A549 treated with ZK216348 at 1 μM for 4 hours (cell line): Measurements from ENCODE around the gene PRSS21. TPM values are rescaled to one million over a fixed set of nuclear protein-coding genes. Genes with fewer than 3 reads are reported as not detected.

Experiments used
- total RNA-seq: library from RNA; stranded (reverse); fragments of 200-300 nt; extraction: Qiagen RNA extraction; gene quantifications from 5 replicates; pipeline ENCODE4 v1.2.3, GENCODE V29; 2022; ENCODE audit warnings: low read depth

Gene PRSS21
- not detected in 5 replicates for total RNA-seq

GRCh38 chr16:2816751-2817339 is at the start of gene PRSS21:
PRSS21 (plus strand) TSS chr16:2817237; CDS start chr16:2817269, 32 bp downstream.

GRCh38 chr16:2777231-2777902 is 39.7 kb upstream of the PRSS21 start, which contains the start of gene ELOB:
ELOB (minus strand) TSS chr16:2777280; CDS start chr16:2777239, 41 bp downstream.

GRCh38 chr16:2787406-2787805 is 29.6 kb upstream of the PRSS21 start, which contains the start of gene PRSS33:
PRSS33 (minus strand) TSS chr16:2787560; CDS start chr16:2786547, 1,013 bp downstream.

GRCh38 chr16:2829501-2830354 is 12.7 kb downstream of the PRSS21 start, which contains the start of gene ZG16B:
ZG16B (plus strand) TSS chr16:2830303; CDS start chr16:2830442, 139 bp downstream.

GRCh38 chr16:2857451-2858244 is 40.6 kb downstream of the PRSS21 start, which contains the start of gene PRSS22:
PRSS22 (minus strand) TSS chr16:2858170; CDS start chr16:2858104, 66 bp downstream.

Other genes starting within 250 kb of the PRSS21 start
- 31.5 to 44.6 TPM (median 42.6 TPM) in 5 replicates for gene KCTD5, start 134.7 kb upstream of the PRSS21 start, total RNA-seq
- 1.0 to 2.2 TPM (median 1.8 TPM) in 5 replicates for gene PRSS27, start 97.0 kb upstream of the PRSS21 start, total RNA-seq
- 263 to 471 TPM (median 435 TPM) in 5 replicates for gene SRRM2, start 64.6 kb upstream of the PRSS21 start, total RNA-seq
- 390 to 513 TPM (median 475 TPM) in 5 replicates for gene ELOB, start 40.0 kb upstream of the PRSS21 start, total RNA-seq
- not detected in 5 replicates for gene PRSS33, start 29.7 kb upstream of the PRSS21 start, total RNA-seq
- gene PRSS41, start 18.8 kb upstream of the PRSS21 start, total RNA-seq, result not detected in 5 replicates
- gene ZG16B, start 13.1 kb downstream of the PRSS21 start, total RNA-seq, result 0.54 to 1.1 TPM (median 1.0 TPM) in 5 replicates
- 1.0 to 2.5 TPM (median 1.6 TPM) in 5 replicates for gene PRSS22, start 40.9 kb downstream of the PRSS21 start, total RNA-seq
- gene FLYWCH2, start 66.0 kb downstream of the PRSS21 start, total RNA-seq, result 34.4 to 57.2 TPM (median 48.8 TPM) in 5 replicates
- 15.9 to 31.8 TPM (median 26.8 TPM) in 5 replicates for gene FLYWCH1, start 94.7 kb downstream of the PRSS21 start, total RNA-seq
- gene KREMEN2, start 147.0 kb downstream of the PRSS21 start, total RNA-seq, result 0.85 to 3.2 TPM (median 2.4 TPM) in 5 replicates
- gene PAQR4, start 152.1 kb downstream of the PRSS21 start, total RNA-seq, result 25.4 to 46.5 TPM (median 45.2 TPM) in 5 replicates
- 44.4 to 98.5 TPM (median 91.4 TPM) in 5 replicates for gene PKMYT1, start 163.2 kb downstream of the PRSS21 start, total RNA-seq
- gene CLDN9, start 195.7 kb downstream of the PRSS21 start, total RNA-seq, result 0.21 to 0.48 TPM (median 0.38 TPM) in 5 replicates
- 0.20 to 0.56 TPM (median 0.41 TPM) in 4 of 5 replicates, not detected in the other for gene CLDN6, start 200.9 kb downstream of the PRSS21 start, total RNA-seq
- 357 to 594 TPM (median 560 TPM) in 5 replicates for gene TNFRSF12A, start 203.1 kb downstream of the PRSS21 start, total RNA-seq
- gene HCFC1R1, start 206.7 kb downstream of the PRSS21 start, total RNA-seq, result 176 to 257 TPM (median 227 TPM) in 5 replicates
- gene THOC6, start 206.8 kb downstream of the PRSS21 start, total RNA-seq, result 16.8 to 38.9 TPM (median 34.3 TPM) in 5 replicates
- not detected in 5 replicates for gene BICDL2, start 219.7 kb downstream of the PRSS21 start, total RNA-seq
- gene MMP25, start 229.3 kb downstream of the PRSS21 start, total RNA-seq, result 0.79 to 0.99 TPM (median 0.86 TPM) in 5 replicates
- gene IL32, start 248.4 kb downstream of the PRSS21 start, total RNA-seq, result 17.7 to 35.2 TPM (median 24.4 TPM) in 5 replicates